Upper lobe of left lung (tissue), 6 donors: ENCODE measurements around the gene PSMD11. TPM values are rescaled to one million over a fixed set of nuclear protein-coding genes. Genes with fewer than 3 reads are reported as not detected.
"Not testable (repeated sequence)": the region's sequence is repeated elsewhere in the genome, so short reads cannot be mapped to it uniquely, and the experiment has no call there.

ENCODE experiments used
- ATAC-seq, 2 donors: fragments of 200-7000 bp; cut with Tn5 transposase; one replicate each; pipeline ENCODE4 v1.9.1; 2022; ENCODE audit warnings: mild to moderate bottlenecking in 2 of 2, moderate library complexity in 2 of 2; ENCODE audit not compliant: low FRiP score in 2 of 2
- DNase-seq, 2 donors: peaks; one replicate each; pipeline ENCODE4 v3.0.0-alpha.2; 2019 to 2020
- H3K27ac ChIP-seq, 4 donors: fragments of 200-600 bp; sonication (generic); one replicate each; pipeline ENCODE4 v1.5.1; 2016 to 2019
- H3K27me3 ChIP-seq, 4 donors: fragments of 200-600 bp; sonication (generic); one replicate each; pipeline ENCODE4 v1.5.1; 2017 to 2019
- H3K36me3 ChIP-seq, 4 donors: fragments of 200-600 bp; sonication (generic); one replicate each; pipeline ENCODE4 v1.5.1; 2016 to 2019
- H3K4me1 ChIP-seq, 4 donors: fragments of 200-600 bp; sonication (generic); one replicate each; pipeline ENCODE4 v1.5.1; 2018 to 2019
- H3K4me3 ChIP-seq, 4 donors: fragments of 200-600 bp; sonication (generic); one replicate each; pipeline ENCODE4 v1.5.1; 2017 to 2019; ENCODE audit warnings: mild to moderate bottlenecking in 2 of 4, moderate library complexity in 1 of 4
- H3K9me3 ChIP-seq, 4 donors: fragments of 200-600 bp; sonication (generic); one replicate each; pipeline ENCODE4 v1.5.1; 2018 to 2019
- EP300 ChIP-seq, 4 donors: sonication (generic); formaldehyde crosslinking; IDR thresholded peaks; one replicate each; pipeline ENCODE4 v1.5.1; 2017; ENCODE audit warnings: antibody characterized with exemption in 4 of 4, control low read depth in 2 of 4
- POLR2A ChIP-seq, 4 donors: fragments of 450-650 bp; IDR thresholded peaks; one replicate each; pipeline ENCODE4 v1.5.1; 2016 to 2017; ENCODE audit warnings: antibody characterized with exemption in 4 of 4, mild to moderate bottlenecking in 2 of 4
- POLR2AphosphoS5 ChIP-seq, 2 donors: sonication (generic); formaldehyde crosslinking; IDR thresholded peaks; one replicate each; pipeline ENCODE4 v1.5.1; 2017; ENCODE audit warnings: antibody characterized with exemption in 2 of 2
- WGBS, 2 donors: methylation state at CpG; one replicate each; pipeline ENCODE4 v1.1.5; 2017 to 2018; 5-methylcytosine and 5-hydroxymethylcytosine counted together
- total RNA-seq, 6 donors: library from RNA; depleted of rRNA in 4 of 6; stranded (reverse); fragments of >200 nt in 4 of 6; gene quantifications; one replicate each; pipeline versions ENCODE4 v1.1.0 to v1.2.1, GENCODE V29; 2016 to 2021
- TF ChIP-seq, protein P1 (sequence below), 6 experiments: fragments of 450-650 bp in 4 of 6; fragments of 200-600 bp in 2 of 6; sonication (generic) in 2 of 6; IDR thresholded peaks; one replicate each; pipeline ENCODE4 v1.5.1; 2016 to 2019; ENCODE audit warnings: antibody characterized with exemption in 6 of 6
- donor health status: DM: no; HTN: no; CAD: no; lungs with moderate emphysema.
- donor health status: DM: no; HTN: yes; CAD: no; lungs with severe emphysema.

The PSMD11 gene
- total RNA-seq, 6 donors from 2014 or later: 42.4 to 71.4 (median 62.8) TPM

DNA sequence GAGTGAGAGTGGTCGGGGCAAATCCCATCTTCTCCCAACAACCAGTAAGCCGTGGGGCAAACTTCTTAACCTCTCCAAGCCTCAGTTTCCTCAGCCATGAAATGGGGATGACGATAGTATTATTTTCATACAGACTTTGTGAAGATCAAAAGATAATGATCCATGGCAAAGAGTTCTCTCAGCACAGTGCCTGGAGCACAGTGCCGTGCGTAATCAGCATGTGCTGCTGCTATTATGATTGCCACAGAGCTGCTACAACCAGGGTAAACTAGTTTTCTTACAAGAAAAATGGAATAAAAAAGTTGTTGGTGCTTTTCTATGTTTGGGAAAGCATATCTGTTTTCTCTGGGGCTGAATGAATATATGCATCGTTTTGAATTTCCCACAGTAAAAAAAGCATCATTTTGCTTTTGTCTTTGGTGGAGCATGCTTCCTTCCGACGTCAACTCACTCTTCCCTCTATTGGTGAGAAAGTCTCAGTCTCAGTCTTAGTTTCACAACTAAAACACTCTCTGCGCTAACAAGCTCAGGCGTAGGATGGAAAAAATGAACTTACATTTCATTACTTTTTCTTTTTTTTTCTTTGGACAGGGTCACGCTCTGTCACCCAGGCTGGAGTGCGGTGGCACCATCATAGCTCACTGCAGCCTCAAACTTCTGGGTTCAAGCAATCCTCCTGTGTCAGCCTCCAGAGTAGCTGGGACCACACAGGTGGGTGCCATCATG is 79.7 kb downstream of the PSMD11 start:
- Histone ChIP-seq H3K27me3 (no peaks in the 10 kb centered on the region), H3K27ac (no peak overlapping the region), H3K4me3 (no peak overlapping the region), H3K36me3 (peaks cover 0 to 3% (median 0%) of the 10 kb centered on the region in 4 donors), H3K4me1 (peaks cover 13 to 18% (median 14%) of the 10 kb centered on the region in 4 donors), H3K9me3 (no peaks in the 10 kb centered on the region)
- TF ChIP-seq POLR2AphosphoS5 (IDR thresholded peaks at IDR 0.05) (no peak), POLR2A (IDR thresholded peaks at IDR 0.05) (no peak), EP300 (IDR thresholded peaks at IDR 0.05) (no peak)
- TF ChIP-seq, protein P1, sequence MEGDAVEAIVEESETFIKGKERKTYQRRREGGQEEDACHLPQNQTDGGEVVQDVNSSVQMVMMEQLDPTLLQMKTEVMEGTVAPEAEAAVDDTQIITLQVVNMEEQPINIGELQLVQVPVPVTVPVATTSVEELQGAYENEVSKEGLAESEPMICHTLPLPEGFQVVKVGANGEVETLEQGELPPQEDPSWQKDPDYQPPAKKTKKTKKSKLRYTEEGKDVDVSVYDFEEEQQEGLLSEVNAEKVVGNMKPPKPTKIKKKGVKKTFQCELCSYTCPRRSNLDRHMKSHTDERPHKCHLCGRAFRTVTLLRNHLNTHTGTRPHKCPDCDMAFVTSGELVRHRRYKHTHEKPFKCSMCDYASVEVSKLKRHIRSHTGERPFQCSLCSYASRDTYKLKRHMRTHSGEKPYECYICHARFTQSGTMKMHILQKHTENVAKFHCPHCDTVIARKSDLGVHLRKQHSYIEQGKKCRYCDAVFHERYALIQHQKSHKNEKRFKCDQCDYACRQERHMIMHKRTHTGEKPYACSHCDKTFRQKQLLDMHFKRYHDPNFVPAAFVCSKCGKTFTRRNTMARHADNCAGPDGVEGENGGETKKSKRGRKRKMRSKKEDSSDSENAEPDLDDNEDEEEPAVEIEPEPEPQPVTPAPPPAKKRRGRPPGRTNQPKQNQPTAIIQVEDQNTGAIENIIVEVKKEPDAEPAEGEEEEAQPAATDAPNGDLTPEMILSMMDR (IDR thresholded peaks at IDR 0.05): no peak
- WGBS, 2 donors: 84% methylated on average over 12 of the region's 12 CpGs
- DNase-seq: no peak
- no peak for ATAC-seq

DNA sequence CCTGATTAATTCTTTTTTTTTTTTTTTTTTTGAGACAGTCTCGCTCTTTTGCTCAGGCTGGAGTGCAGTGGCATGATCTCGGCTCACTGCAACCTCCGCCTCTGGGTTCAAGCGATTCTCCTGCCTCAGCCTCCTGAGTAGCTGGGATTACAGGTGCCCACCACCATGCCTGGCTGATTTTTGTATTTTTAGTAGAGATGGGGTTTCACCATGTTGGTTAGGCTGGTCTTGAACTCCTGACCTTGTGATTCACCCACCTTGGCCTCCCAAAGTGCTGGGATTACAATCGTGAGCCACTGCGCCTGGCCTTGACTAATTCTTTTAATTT is 80.2 kb downstream of the PSMD11 start:
- not testable (repeated sequence) for H3K4me3 ChIP-seq, H3K9me3 ChIP-seq, H3K36me3 ChIP-seq, ATAC-seq, H3K27ac ChIP-seq, DNase-seq, H3K27me3 ChIP-seq
- H3K4me1 ChIP-seq: peaks cover 8 to 13% (median 12%) of the 10 kb centered on the region in 4 donors
- WGBS, 2 donors: 96 to 99% methylated on average over 6 of the region's 6 CpGs

DNA sequence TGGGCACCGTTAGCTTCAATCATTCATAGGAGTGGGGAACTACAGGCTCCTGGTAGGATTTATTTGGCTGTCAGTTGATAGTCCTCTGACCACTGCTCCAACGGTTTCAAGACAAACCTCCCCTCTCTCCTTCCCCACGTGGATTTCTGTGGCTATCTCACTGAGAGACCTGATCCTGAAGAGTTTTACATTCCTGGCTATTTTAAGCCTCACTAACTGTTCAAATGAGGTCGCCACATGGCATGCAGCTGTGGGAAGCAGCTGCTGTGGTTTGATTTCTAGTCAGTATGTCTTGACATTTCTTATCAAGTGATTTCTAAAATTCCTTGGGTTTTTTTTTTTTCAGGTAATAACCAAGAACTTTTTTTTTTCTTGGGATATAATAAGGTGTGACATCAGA is 80.8 kb downstream of the PSMD11 start:
- no peaks in the 10 kb centered on the region for H3K9me3 ChIP-seq
- H3K4me1 ChIP-seq: peaks cover 2 to 7% (median 6%) of the 10 kb centered on the region in 4 donors
- H3K4me3 ChIP-seq: no peak overlapping the region
- ATAC-seq: no peak
- no peaks in the 10 kb centered on the region for H3K27me3 ChIP-seq
- 37 to 43% methylated on average over 4 of the region's 4 CpGs for WGBS, 2 donors
- no peak for TF ChIP-seq POLR2AphosphoS5 (IDR thresholded peaks at IDR 0.05)
- TF ChIP-seq POLR2A (IDR thresholded peaks at IDR 0.05): no peak
- no peak for TF ChIP-seq EP300 (IDR thresholded peaks at IDR 0.05)
- TF ChIP-seq, protein P1 (IDR thresholded peaks at IDR 0.05): no peak
- peaks cover 0 to 3% (median 0%) of the 10 kb centered on the region in 4 donors for H3K36me3 ChIP-seq
- DNase-seq: no peak
- H3K27ac ChIP-seq: no peak overlapping the region

DNA sequence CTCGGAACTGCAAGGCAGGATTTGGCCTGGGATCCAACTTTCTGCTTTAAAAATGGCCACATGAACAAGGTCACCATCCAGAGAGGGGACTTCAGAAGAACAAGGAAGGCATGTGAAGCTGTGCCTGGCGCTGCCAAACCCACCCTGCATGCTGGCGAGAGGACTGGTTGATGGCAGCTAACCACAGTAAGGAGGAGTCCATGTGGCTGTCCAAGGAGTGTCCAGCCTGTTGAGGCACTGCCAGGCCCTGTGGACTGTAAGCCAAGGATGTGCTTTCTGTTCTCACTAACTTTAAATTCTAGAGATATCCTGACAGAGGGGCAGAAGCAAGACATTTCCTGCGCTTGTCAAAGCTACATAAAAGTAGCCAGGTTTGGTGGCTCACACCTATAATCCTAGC is 82.8 kb downstream of the PSMD11 start:
- DNase-seq (no peak), ATAC-seq (no peak)
- no peaks in the 10 kb centered on the region for H3K27me3 ChIP-seq
- H3K4me3 ChIP-seq: no peak overlapping the region
- H3K36me3 ChIP-seq: peaks cover 0 to 3% (median 0%) of the 10 kb centered on the region in 4 donors
- 91 to 100% methylated on average over 2 to 4 of the region's 4 CpGs for WGBS, 2 donors
- H3K27ac ChIP-seq: no peak overlapping the region
- no peaks in the 10 kb centered on the region for H3K9me3 ChIP-seq
- no peaks in the 10 kb centered on the region for H3K4me1 ChIP-seq
- TF ChIP-seq POLR2A (IDR thresholded peaks at IDR 0.05) (no peak), POLR2AphosphoS5 (IDR thresholded peaks at IDR 0.05) (no peak), EP300 (IDR thresholded peaks at IDR 0.05) (no peak)

DNA sequence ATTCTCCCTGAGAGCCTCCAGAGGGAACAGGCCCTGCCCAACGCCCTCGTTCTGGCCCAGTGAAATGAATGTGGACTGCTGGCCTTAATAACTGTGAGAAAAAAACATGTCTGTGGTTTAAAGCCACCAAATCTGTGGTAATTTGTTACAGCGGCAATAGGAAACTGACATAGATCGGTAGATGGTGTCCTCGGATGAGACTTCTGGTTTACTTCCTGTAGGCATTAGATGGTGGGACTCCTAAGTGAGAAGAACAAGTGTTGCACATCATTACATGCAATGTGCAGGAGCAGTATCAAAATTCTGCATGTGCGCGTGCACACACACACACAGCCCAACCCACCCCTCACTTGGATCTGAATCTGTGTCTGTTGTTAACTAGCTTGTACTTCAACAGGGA is 84.5 kb downstream of the PSMD11 start:
- Histone ChIP-seq H3K9me3 (no peaks in the 10 kb centered on the region), H3K4me3 (no peak overlapping the region), H3K36me3 (peaks cover 0 to 3% (median 0%) of the 10 kb centered on the region in 4 donors), H3K4me1 (no peaks in the 10 kb centered on the region), H3K27me3 (no peaks in the 10 kb centered on the region), H3K27ac (no peak overlapping the region)
- 70 to 79% methylated on average over 7 of the region's 7 CpGs for WGBS, 2 donors
- DNase-seq (no peak), ATAC-seq (no peak)
- no peak for TF ChIP-seq POLR2A (IDR thresholded peaks at IDR 0.05)
- no peak for TF ChIP-seq EP300 (IDR thresholded peaks at IDR 0.05)
- TF ChIP-seq, protein P1 (IDR thresholded peaks at IDR 0.05): no peak
- no peak for TF ChIP-seq POLR2AphosphoS5 (IDR thresholded peaks at IDR 0.05)

DNA sequence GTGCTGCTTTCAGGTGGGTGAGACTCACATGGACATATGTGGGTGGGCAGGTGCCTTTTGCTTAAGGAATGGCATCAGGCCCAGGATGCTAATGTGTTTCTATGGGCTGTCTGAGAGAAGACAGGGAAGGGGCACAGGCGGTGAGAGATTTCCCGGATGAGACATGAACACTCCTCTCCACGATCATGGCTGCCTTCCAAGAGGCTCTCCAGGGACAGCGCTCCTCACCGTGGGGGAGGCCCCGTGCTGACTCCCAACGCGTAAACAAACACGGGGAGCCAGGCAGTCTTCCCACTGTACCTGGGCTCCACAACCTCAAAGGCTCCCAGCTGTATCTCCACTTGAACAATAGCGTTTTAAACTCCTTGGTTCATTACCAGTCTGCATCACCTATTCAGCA is 85.3 kb downstream of the PSMD11 start:
- Histone ChIP-seq H3K4me1 (no peaks in the 10 kb centered on the region), H3K9me3 (no peaks in the 10 kb centered on the region), H3K4me3 (no peak overlapping the region), H3K27me3 (no peaks in the 10 kb centered on the region), H3K27ac (no peak overlapping the region), H3K36me3 (peaks cover 0 to 3% (median 0%) of the 10 kb centered on the region in 4 donors)
- DNase-seq: no peak
- WGBS, 2 donors: 69 to 76% methylated on average over 10 of the region's 10 CpGs
- TF ChIP-seq, protein P1 (IDR thresholded peaks at IDR 0.05): no peak
- TF ChIP-seq POLR2A (IDR thresholded peaks at IDR 0.05) (no peak), POLR2AphosphoS5 (IDR thresholded peaks at IDR 0.05) (no peak), EP300 (IDR thresholded peaks at IDR 0.05) (no peak)
- no peak for ATAC-seq
